Heart right ventricle (tissue), 16 donors: ENCODE results near the gene ITSN2. TPM values are rescaled to one million over a fixed set of nuclear protein-coding genes. Genes with fewer than 3 reads are reported as not detected.
"Not testable (repeated sequence)": the region's sequence is repeated elsewhere in the genome, so short reads cannot be mapped to it uniquely, and the experiment has no call there.

Source experiments
- ATAC-seq, 8 donors: fragments of 200-7000 bp; cut with Tn5 transposase; one replicate each; pipeline ENCODE4 v1.9.1; 2020; ENCODE audit warnings: mild to moderate bottlenecking in 8 of 8, moderate library complexity in 8 of 8, moderate number of reproducible peaks in 1 of 8
- DNase-seq, 2 donors: peaks; one replicate each; pipeline ENCODE4 v3.0.0-alpha.2; 2020
- H3K27ac ChIP-seq, 10 donors: fragments of 200-600 bp; sonication (generic) in 2 of 10; one replicate each; pipeline versions ENCODE4 v1.5.0 to v1.8.0; 2020 to 2022; ENCODE audit warnings: mild to moderate bottlenecking in 3 of 10
- H3K27me3 ChIP-seq, 7 donors: fragments of 200-600 bp; one replicate each; pipeline ENCODE4 v1.8.0; 2021 to 2022; ENCODE audit warnings: mild to moderate bottlenecking in 2 of 7
- H3K36me3 ChIP-seq, 9 donors: fragments of 200-600 bp; sonication (generic) in 1 of 9; one replicate each; pipeline versions ENCODE4 v1.5.0 to v1.8.0; 2020 to 2022; ENCODE audit warnings: mild to moderate bottlenecking in 2 of 9
- H3K4me1 ChIP-seq, 9 donors: fragments of 200-600 bp; sonication (generic) in 1 of 9; one replicate each; pipeline versions ENCODE4 v1.5.0 to v1.8.0; 2020 to 2022; ENCODE audit warnings: mild to moderate bottlenecking in 4 of 9
- H3K4me3 ChIP-seq, 10 donors: fragments of 200-600 bp; sonication (generic) in 2 of 10; one replicate each; pipeline versions ENCODE4 v1.5.0 to v1.8.0; 2020 to 2022; ENCODE audit warnings: mild to moderate bottlenecking in 7 of 10, moderate library complexity in 2 of 10
- H3K9me3 ChIP-seq, 11 donors: fragments of 200-600 bp in 10 of 11; sonication (generic) in 2 of 11; one replicate each; pipeline versions ENCODE4 v1.5.0 to v1.8.0; 2013 to 2022; ENCODE audit warnings: mild to moderate bottlenecking in 2 of 11, control low read depth in 1 of 11, moderate library complexity in 1 of 11
- WGBS, 2 donors: extraction: QIAGEN DNeasy Blood & Tissue Kit; methylation state at CpG; one replicate each; pipeline ENCODE4 v1.1.7; 2013; ENCODE audit warnings: inconsistent platforms in 1 of 2; 5-methylcytosine and 5-hydroxymethylcytosine counted together
- intact Hi-C, 10 donors: fragments of 100-400 bp; cut with DNase I; formaldehyde crosslinking; loops; one replicate each; pipeline versions ENCODE4 v1.11.1 to v1.14.2; 2022
- long read RNA-seq, 3 donors: library from polyadenylated mRNA; unstranded; transcript quantifications; one replicate each; pipeline ENCODE4 v2.0.0, GENCODE V29; 2020 to 2021
- polyA plus RNA-seq, 2 donors: library from polyadenylated mRNA; stranded (reverse); fragments of 200-250 nt; gene quantifications; one replicate each; pipeline ENCODE4 v1.2.3, GENCODE V29; 2013
- total RNA-seq, 10 donors: library from RNA; stranded (reverse); fragmentation: NEBNext Ultra II Directional in 3 of 10; extraction: Animal tissue kit (Norgen Biotek cat#: 25700) in 3 of 10; gene quantifications; one replicate each; pipeline versions ENCODE4 v1.2.1 to v1.2.4, GENCODE V29; 2021 to 2023
- TF ChIP-seq, protein P1 (sequence below), 9 donors: fragments of 200-600 bp; sonication (generic) in 2 of 9; IDR thresholded peaks; one replicate each; pipeline versions ENCODE4 v1.5.0 to v1.8.0; 2021 to 2022; ENCODE audit warnings: antibody characterized with exemption in 9 of 9, mild to moderate bottlenecking in 5 of 9, moderate library complexity in 1 of 9
- donor health status: Arrhythmogenic right ventricular cardiomyopathy.
- donor health status: ischemic (EF 13 %, LVEDD 7.1; RV severe dilation, severe dysfunction).
- donor health status: healthy with polysubstance abuse.
- donor health status: DM: no; HTN: yes; CAD: no.
- donor health status: DM: no; HTN: no; CAD: no.
- donor health status: ischemic (EF 25% LVEDD 6.9; RV normal size, moderate dysfunction).
- donor health status: ischemic (EF 25% LVEDD 5.7; RV mildly dilated, moderate dysfunction).
- donor health status: healthy.
- donor health status: DM: yes; HTN: yes; CAD: no.
- donor health status: Ischemic cardiomyopathy.
- donor health status: ischemic (EF 35%, LVEDD 5.7; RV mildly dilated, moderate dysfunction).
- donor health status: nonischemic (EF 11% LVEDD 7.7; RV severe dilation, severe dysfunction).
- donor health status: DM: yes; HTN: yes; CAD: no.
- donor health status: PGD.
- donor health status: ischemic (EF 29% LVEDD 5.4; RV normal size, mild dysfunction).
- donor health status: nonischemic (EF 23%, LVEDD 6.1; RV moderate dilation, normal function).

Gene ITSN2
- total RNA-seq = 10 to 100 TPM; 32.1 to 49.8 (median 38.2) TPM
- 10 to 100 TPM; 16.8 to 42.1 TPM for polyA plus RNA-seq
- long read RNA-seq, donor 1, partial matches to known transcripts = 35 of 48 reads
- long read RNA-seq, donor 1, other reads (novel, unspliced or antisense) = 13 of 48 reads
- long read RNA-seq, donor 2, partial matches to known transcripts = 27 of 36 reads
- long read RNA-seq, donor 2, other reads (novel, unspliced or antisense) = 9 of 36 reads
- long read RNA-seq, donor 3, full-length matches to known transcripts = 2 of 109 reads
- long read RNA-seq, donor 3, partial matches to known transcripts = 88 of 109 reads
- long read RNA-seq, donor 3, other reads (novel, unspliced or antisense) = 19 of 109 reads

GRCh38 chr2:24360050-24360962 is at the start of gene ITSN2:
TSS of gene ITSN2 (minus strand) at chr2:24360536. CDS start at chr2:24328082, 32,454 bp downstream.
- intact Hi-C loops = loop anchor here in 5 of 10 donors (5.0 to 10.0 kb wide), 4 partner anchors 46 to 58 kb away; no protein-coding TSS in a partner anchor
- WGBS, 2 donors = 1% methylated on average over 87 to 96 of the region's 96 CpGs

DNA sequence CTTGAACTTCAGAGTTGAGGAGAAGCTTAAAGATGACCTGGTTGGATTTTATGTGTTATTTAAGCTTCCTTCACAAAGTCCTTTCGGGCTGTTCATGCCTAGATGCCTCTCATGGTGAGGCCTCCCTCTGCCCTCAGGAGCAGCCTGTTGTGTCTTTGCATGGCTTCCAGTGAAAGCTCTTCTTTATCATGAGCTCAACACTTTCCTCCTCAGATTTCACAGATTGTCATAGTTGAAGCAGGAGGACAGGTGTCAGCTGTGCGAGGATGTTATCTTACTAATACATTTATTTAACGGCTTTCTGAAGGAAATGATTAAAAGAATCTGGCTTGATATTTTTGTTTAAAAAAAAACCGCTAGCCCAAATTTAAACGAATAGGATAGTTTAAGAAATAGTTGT is 48.8 kb upstream of the ITSN2 start:
- 62 to 63% methylated on average over 5 of the region's 5 CpGs for WGBS, 2 donors
- H3K9me3 ChIP-seq = no peaks in the 10 kb centered on the region
- peaks cover 0 to 14% (median 6%) of the 10 kb centered on the region in 7 donors for H3K27me3 ChIP-seq
- no peak overlapping the region for H3K27ac ChIP-seq
- intact Hi-C loops = loop anchor here in 4 of 10 donors (2.0 to 10.0 kb wide), 3 partner anchors 418 to 786 kb away; no protein-coding TSS in a partner anchor
- DNase-seq (no peak), ATAC-seq (no peak)
- H3K4me1 ChIP-seq = peaks cover 0 to 3% (median 0%) of the 10 kb centered on the region in 9 donors
- no peak overlapping the region for H3K4me3 ChIP-seq
- no peaks in the 10 kb centered on the region for H3K36me3 ChIP-seq
- TF ChIP-seq, protein P1, sequence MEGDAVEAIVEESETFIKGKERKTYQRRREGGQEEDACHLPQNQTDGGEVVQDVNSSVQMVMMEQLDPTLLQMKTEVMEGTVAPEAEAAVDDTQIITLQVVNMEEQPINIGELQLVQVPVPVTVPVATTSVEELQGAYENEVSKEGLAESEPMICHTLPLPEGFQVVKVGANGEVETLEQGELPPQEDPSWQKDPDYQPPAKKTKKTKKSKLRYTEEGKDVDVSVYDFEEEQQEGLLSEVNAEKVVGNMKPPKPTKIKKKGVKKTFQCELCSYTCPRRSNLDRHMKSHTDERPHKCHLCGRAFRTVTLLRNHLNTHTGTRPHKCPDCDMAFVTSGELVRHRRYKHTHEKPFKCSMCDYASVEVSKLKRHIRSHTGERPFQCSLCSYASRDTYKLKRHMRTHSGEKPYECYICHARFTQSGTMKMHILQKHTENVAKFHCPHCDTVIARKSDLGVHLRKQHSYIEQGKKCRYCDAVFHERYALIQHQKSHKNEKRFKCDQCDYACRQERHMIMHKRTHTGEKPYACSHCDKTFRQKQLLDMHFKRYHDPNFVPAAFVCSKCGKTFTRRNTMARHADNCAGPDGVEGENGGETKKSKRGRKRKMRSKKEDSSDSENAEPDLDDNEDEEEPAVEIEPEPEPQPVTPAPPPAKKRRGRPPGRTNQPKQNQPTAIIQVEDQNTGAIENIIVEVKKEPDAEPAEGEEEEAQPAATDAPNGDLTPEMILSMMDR (IDR thresholded peaks at IDR 0.05) = no peak

More at GRCh38 chr2:24360050-24360962, at the start of gene ITSN2:
- TF ChIP-seq, protein P1 (IDR thresholded peaks at IDR 0.05) = no peak
- ATAC-seq (peak; percentile 86 to 95 (median 90)), DNase-seq (peak; percentile 75 to 85)
- Histone ChIP-seq H3K27ac (peak within 1 kb of the TSS; percentile 79 to 99 (median 98)), H3K27me3 (no peaks in the 10 kb centered on the region), H3K36me3 (no peaks in the 10 kb centered on the region), H3K9me3 (no peaks in the 10 kb centered on the region), H3K4me1 (peaks cover 4 to 53% (median 35%) of the 10 kb centered on the region in 9 donors), H3K4me3 (peak within 1 kb of the TSS; percentile 61 to 100 (median 97))

DNA sequence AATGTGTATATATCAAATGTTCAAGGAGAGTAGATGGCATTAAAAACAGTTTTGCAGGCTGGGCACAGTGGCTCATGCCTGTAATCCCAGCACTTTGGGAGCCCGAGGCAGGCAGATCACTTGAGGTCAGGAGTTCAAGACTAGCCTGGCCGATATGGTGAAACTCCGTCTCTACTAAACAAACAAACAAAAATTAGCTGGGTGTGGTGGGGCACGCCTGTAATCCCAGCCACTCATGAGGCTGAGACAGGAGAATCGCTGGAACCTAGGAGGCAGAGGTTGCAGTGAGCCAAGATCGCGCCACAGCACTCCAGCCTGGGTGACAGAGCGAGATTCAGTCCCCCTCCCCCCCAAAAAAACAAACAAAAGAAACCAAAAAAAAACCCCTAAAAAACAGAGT is 48.4 kb upstream of the ITSN2 start:
- H3K27me3 ChIP-seq = peaks cover 0 to 18% (median 9%) of the 10 kb centered on the region in 7 donors
- not testable (repeated sequence) for DNase-seq, H3K4me3 ChIP-seq, H3K9me3 ChIP-seq, H3K27ac ChIP-seq, H3K4me1 ChIP-seq, H3K36me3 ChIP-seq, ATAC-seq
- intact Hi-C loops = loop anchor here in 4 of 10 donors (2.0 to 10.0 kb wide), 3 partner anchors 418 to 786 kb away; no protein-coding TSS in a partner anchor
- 71 to 80% methylated on average over 8 of the region's 8 CpGs for WGBS, 2 donors

GRCh38 chr2:24404491-24404921 is 44.2 kb upstream of the ITSN2 start:
- ATAC-seq (peak in 1 of 8 donors; percentile 64), DNase-seq (no peak)
- peaks cover 0 to 44% (median 38%) of the 10 kb centered on the region in 7 donors for H3K27me3 ChIP-seq
- no peaks in the 10 kb centered on the region for H3K36me3 ChIP-seq
- intact Hi-C loops = loop anchor here in 3 of 10 donors (10.0 kb wide), 2 partner anchors 730 to 790 kb away; no protein-coding TSS in a partner anchor
- H3K9me3 ChIP-seq = peaks cover 0 to 4% (median 0%) of the 10 kb centered on the region in 11 donors
- TF ChIP-seq, protein P1 (IDR thresholded peaks at IDR 0.05) = no peak
- H3K27ac ChIP-seq = no peak overlapping the region
- WGBS, 2 donors = 68 to 75% methylated on average over 7 of the region's 7 CpGs
- no peak overlapping the region for H3K4me3 ChIP-seq
- H3K4me1 ChIP-seq = peaks cover 0 to 5% (median 0%) of the 10 kb centered on the region in 9 donors
